Vagina (tissue), 2 donors: ENCODE results near the gene GNG7. TPM values are rescaled to one million over a fixed set of nuclear protein-coding genes. Genes with fewer than 3 reads are reported as not detected.
"Not testable (repeated sequence)": the region's sequence is repeated elsewhere in the genome, so short reads cannot be mapped to it uniquely, and the experiment has no call there.

Source experiments
- DNase-seq, 2 donors: peaks; one replicate each; pipeline ENCODE4 v3.0.0-alpha.2; 2017; ENCODE audit errors: extremely low spot score in 2 of 2
- H3K27ac ChIP-seq: fragments of 200-600 bp; sonication (generic); one replicate; pipeline ENCODE4 v1.5.1; 2019
- H3K27me3 ChIP-seq: fragments of 200-600 bp; sonication (generic); one replicate; pipeline ENCODE4 v1.5.1; 2019
- H3K36me3 ChIP-seq, 2 donors: fragments of 200-600 bp; sonication (generic); one replicate each; pipeline ENCODE4 v1.5.1; 2017 to 2019
- H3K4me1 ChIP-seq: fragments of 200-600 bp; sonication (generic); one replicate; pipeline ENCODE4 v1.5.1; 2019
- H3K4me3 ChIP-seq, 2 donors: fragments of 200-600 bp; sonication (generic); 1 replicate in 1 of 2; 2 replicates in 1 of 2; pipeline ENCODE4 v1.5.1; 2016 to 2019
- H3K9me3 ChIP-seq: fragments of 200-600 bp; sonication (generic); one replicate; pipeline ENCODE4 v1.5.1; 2019
- POLR2A ChIP-seq, 2 donors: fragments of 450-650 bp; IDR thresholded peaks; one replicate each; pipeline ENCODE4 v1.6.1; 2017; ENCODE audit warnings: antibody characterized with exemption in 2 of 2, mild to moderate bottlenecking in 2 of 2, moderate library complexity in 2 of 2
- POLR2AphosphoS5 ChIP-seq, 2 donors: sonication (generic); formaldehyde crosslinking; IDR thresholded peaks; one replicate each; pipeline ENCODE4 v1.9.0; 2017; ENCODE audit warnings: antibody characterized with exemption in 2 of 2, mild to moderate bottlenecking in 2 of 2, low read depth in 1 of 2; ENCODE audit not compliant: insufficient read depth in 1 of 2
- intact Hi-C: fragments of 100-400 bp; cut with DNase I; formaldehyde crosslinking; loops from one replicate; pipeline ENCODE4 v1.15.1; 2023
- total RNA-seq: library from RNA; depleted of rRNA; stranded (reverse); fragments of >200 nt; gene quantifications from one replicate; pipeline ENCODE4 v1.2.3, GENCODE V29; 2016
- TF ChIP-seq, protein P1 (sequence below), 3 experiments: fragments of 450-650 bp in 2 of 3; fragments of 200-600 bp in 1 of 3; sonication (generic) in 1 of 3; IDR thresholded peaks; one replicate each; pipeline ENCODE4 v1.5.1; 2017 to 2019; ENCODE audit warnings: antibody characterized with exemption in 3 of 3, mild to moderate bottlenecking in 2 of 3, moderate library complexity in 2 of 3

Gene GNG7
- total RNA-seq, 1 donor from 2014 or later = 2.0 TPM

DNA sequence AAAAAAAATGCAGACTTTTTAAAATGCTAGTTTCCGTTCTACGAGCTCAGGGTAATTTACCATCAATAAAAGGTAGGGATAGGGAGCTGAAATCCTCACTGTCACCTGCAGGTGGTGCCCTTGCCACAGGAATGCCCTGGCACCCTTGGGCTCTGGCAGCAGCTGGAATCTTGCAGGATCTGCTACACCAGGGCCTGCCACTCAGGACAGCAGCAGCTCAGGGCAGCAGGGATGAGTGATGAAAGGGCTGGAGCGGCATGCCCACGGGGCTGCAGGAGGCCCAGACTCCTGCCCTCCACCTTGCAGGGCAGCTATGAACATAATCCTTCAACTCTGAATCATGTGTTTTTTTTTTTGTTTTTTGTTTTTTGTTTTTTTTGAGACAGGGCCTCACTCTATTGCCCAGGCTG, 54.0 kb downstream of the GNG7 start:
- H3K27me3 ChIP-seq = no peaks in the 10 kb centered on the region
- no peak for DNase-seq
- H3K36me3 ChIP-seq = no peaks in the 10 kb centered on the region
- TF ChIP-seq, protein P1, sequence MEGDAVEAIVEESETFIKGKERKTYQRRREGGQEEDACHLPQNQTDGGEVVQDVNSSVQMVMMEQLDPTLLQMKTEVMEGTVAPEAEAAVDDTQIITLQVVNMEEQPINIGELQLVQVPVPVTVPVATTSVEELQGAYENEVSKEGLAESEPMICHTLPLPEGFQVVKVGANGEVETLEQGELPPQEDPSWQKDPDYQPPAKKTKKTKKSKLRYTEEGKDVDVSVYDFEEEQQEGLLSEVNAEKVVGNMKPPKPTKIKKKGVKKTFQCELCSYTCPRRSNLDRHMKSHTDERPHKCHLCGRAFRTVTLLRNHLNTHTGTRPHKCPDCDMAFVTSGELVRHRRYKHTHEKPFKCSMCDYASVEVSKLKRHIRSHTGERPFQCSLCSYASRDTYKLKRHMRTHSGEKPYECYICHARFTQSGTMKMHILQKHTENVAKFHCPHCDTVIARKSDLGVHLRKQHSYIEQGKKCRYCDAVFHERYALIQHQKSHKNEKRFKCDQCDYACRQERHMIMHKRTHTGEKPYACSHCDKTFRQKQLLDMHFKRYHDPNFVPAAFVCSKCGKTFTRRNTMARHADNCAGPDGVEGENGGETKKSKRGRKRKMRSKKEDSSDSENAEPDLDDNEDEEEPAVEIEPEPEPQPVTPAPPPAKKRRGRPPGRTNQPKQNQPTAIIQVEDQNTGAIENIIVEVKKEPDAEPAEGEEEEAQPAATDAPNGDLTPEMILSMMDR (IDR thresholded peaks at IDR 0.05) = peak; percentile 52 to 81 (median 72)
- TF ChIP-seq POLR2AphosphoS5 (IDR thresholded peaks at IDR 0.05; ENCODE audit: insufficient read depth in 1 of 2, low read depth in 1 of 2) = no peak
- H3K4me1 ChIP-seq = no peaks in the 10 kb centered on the region
- H3K4me3 ChIP-seq = no peak overlapping the region
- H3K27ac ChIP-seq = no peak overlapping the region
- H3K9me3 ChIP-seq = no peaks in the 10 kb centered on the region
- intact Hi-C loops = no loop called here

DNA sequence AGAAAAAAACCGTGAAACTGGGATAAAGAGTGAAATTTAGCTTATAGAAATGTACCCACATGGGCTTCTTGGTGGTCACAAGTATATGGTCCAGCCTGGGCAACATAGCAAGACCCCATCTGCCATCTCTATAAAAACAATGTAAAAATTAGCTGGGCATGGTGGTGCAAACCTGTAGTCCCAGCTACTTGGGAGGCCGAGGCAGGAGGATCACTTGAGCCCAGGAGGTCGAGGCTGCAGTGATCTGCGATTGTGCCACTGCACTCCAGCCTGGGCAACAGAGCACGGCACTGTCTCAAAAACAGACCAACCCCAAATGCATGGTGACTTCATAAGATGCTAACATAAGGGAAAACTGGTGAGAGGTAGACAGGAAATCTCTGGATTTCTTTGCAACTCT, 54.4 kb downstream of the GNG7 start:
- no peak overlapping the region for H3K4me3 ChIP-seq
- H3K36me3 ChIP-seq = no peaks in the 10 kb centered on the region
- H3K9me3 ChIP-seq = no peaks in the 10 kb centered on the region
- H3K4me1 ChIP-seq = no peaks in the 10 kb centered on the region
- no peak overlapping the region for H3K27ac ChIP-seq
- intact Hi-C loops = no loop called here
- DNase-seq = no peak
- TF ChIP-seq, protein P1 (IDR thresholded peaks at IDR 0.05) = no peak
- TF ChIP-seq POLR2AphosphoS5 (IDR thresholded peaks at IDR 0.05; ENCODE audit: insufficient read depth in 1 of 2, low read depth in 1 of 2) = no peak
- TF ChIP-seq POLR2A (IDR thresholded peaks at IDR 0.05) = no peak
- no peaks in the 10 kb centered on the region for H3K27me3 ChIP-seq

DNA sequence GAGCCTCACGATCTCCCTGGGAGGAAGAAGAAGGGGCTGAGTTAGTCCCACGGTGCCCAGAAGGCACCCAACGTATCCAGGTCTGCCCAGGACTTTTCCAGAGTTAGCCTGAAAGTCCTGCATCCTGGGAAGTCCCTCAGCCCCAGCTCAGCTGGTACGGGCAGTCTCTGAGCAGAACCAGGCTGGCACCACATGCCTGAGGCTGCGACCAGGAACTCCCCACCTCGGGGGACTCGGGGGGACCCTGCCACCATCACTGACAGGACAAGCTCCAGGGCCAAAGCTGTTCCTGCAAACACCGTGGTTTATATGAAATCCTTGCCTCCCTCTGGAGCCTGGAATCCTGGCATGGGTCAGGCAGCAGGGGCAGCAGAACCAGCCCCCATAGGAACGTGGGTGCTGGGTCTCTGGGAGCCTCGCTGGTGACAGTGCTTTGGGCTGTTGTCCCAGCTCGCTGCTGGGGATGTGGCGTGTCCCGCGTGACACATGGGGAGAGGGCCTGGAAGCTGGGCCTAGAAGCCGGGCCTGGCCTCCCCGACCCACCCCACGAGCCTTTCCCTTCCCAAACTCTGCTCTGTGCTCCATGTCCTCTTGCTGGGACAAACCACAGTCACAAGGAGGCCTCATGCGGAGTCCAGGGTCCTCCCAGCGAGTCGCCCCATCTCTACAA, 55.5 kb downstream of the GNG7 start:
- DNase-seq = no peak
- Histone ChIP-seq H3K27ac (no peak overlapping the region), H3K4me1 (no peaks in the 10 kb centered on the region), H3K4me3 (no peak overlapping the region), H3K27me3 (no peaks in the 10 kb centered on the region), H3K9me3 (no peaks in the 10 kb centered on the region), H3K36me3 (no peaks in the 10 kb centered on the region)
- TF ChIP-seq, protein P1 (IDR thresholded peaks at IDR 0.05) = no peak
- TF ChIP-seq POLR2AphosphoS5 (IDR thresholded peaks at IDR 0.05; ENCODE audit: insufficient read depth in 1 of 2, low read depth in 1 of 2) (no peak), POLR2A (IDR thresholded peaks at IDR 0.05) (no peak)
- intact Hi-C loops = no loop called here

DNA sequence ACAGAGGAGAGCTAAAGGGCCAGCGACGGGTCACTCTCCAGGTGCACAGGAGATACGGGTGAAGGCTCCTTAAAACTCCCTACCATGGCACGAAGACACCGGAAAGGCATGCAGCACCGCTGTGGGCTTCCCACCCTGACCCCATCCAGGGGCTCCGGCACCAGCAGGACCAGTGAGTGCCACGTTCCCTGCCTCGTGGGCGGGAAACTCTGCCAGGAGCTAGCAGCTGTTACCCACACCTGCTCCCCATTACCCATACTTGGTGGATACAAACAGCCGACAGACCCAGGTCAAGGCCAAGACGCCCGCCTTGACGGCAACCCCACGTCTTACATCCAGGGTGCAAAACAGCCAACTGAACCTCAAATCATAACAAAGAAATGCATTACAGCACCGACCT, 56.7 kb downstream of the GNG7 start:
- Histone ChIP-seq H3K36me3 (no peaks in the 10 kb centered on the region), H3K4me1 (no peaks in the 10 kb centered on the region), H3K4me3 (no peak overlapping the region), H3K27ac (no peak overlapping the region), H3K27me3 (no peaks in the 10 kb centered on the region), H3K9me3 (no peaks in the 10 kb centered on the region)
- no peak for DNase-seq
- intact Hi-C loops = no loop called here
- TF ChIP-seq, protein P1 (IDR thresholded peaks at IDR 0.05) = no peak
- TF ChIP-seq POLR2A (IDR thresholded peaks at IDR 0.05) = no peak

DNA sequence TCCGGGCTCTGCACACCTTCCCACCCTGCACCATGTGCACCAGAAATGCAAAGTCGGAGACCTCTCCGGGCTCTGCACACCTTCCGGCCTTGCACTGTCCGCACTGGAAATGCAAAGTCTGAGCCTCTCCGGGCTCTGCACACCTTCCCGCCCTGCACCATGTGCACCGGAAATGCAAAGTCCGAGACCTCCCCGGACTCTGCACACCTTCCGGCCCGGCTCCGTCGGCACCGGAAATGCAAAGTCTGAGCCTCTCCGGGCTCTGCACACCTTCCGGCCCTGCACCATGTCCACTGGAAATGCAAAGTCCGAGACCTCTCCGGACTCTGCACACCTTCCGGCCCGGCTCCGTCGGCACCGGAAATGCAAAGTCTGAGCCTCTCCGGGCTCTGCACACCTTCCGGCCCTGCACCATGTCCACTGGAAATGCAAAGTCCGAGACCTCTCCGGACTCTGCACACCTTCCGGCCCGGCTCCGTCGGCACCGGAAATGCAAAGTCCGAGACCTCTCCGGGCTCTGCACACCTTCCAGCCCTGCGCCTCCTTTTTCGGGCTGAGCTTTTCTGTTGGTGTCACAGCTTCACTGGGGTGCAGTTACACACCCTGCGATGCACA, 59.3 kb downstream of the GNG7 start:
- H3K4me3 ChIP-seq, H3K27ac ChIP-seq, H3K36me3 ChIP-seq, DNase-seq, H3K27me3 ChIP-seq, H3K9me3 ChIP-seq, H3K4me1 ChIP-seq, intact Hi-C loops: not testable (repeated sequence)
